Measurements from ENCODE around the gene TP53TG5.

The TP53TG5 gene

GRCh38 chr20:45344168-45344860 lies 33.8 kb downstream of the TP53TG5 start:
- no peak for DNase-seq (ENCODE audit: insufficient read length, low spot score)
- FAIRE-seq = no peak
- TF ChIP-seq POU2F2 (IDR thresholded peaks at IDR 0.05; ENCODE audit: low read depth, low read length) = no peak
- no peak for TF ChIP-seq POLR2AphosphoS5 (IDR thresholded peaks at IDR 0.05; ENCODE audit: low read depth, low read length)
- TF ChIP-seq SPI1 (IDR thresholded peaks at IDR 0.05; ENCODE audit: low read depth, low read length) = no peak
- no peak for TF ChIP-seq PAX5 (IDR thresholded peaks at IDR 0.05; ENCODE audit: insufficient read depth, low read length, severe bottlenecking)
- TF ChIP-seq TAF1 (IDR thresholded peaks at IDR 0.05; ENCODE audit: low read depth, low read length) = no peak
- no peak for TF ChIP-seq POLR2A (IDR thresholded peaks at IDR 0.05; ENCODE audit: low read depth, low read length)

DNA sequence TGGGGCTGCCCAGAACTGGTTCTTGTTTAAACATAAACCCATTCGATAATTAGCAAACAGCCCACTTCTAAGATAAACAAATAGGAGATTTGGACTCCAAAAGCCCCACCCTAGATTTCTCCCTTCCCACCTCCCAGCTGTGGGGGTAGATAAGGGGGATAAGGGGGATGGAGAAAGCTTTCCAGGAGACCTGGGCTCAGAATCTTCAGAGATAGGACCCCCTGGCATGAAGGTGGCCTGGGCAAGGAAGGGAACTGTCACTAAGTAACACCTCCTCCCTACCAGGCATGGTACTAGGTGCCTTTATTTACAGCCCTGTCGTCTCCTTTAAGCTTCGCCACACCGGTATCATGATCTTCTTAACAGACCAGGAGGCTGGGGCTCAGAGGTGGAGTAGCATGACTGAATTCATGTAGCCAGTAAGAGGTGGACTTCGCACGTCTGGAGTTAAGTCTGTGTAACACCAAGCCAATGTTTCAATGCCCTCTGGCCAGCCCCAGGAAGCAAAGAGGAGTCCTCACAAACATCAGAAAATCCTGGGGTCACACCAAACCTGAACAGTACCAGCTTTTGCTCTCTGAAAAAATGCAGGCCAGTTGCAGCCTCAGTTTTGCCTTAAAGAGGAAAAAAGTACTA lies 34.5 kb downstream of the TP53TG5 start:
- DNase-seq (ENCODE audit: insufficient read length, low spot score) (no peak), FAIRE-seq (no peak)
- TF ChIP-seq SPI1 (IDR thresholded peaks at IDR 0.05; ENCODE audit: low read depth, low read length) = no peak
- TF ChIP-seq POLR2A (IDR thresholded peaks at IDR 0.05; ENCODE audit: low read depth, low read length) = no peak
- TF ChIP-seq PAX5 (IDR thresholded peaks at IDR 0.05; ENCODE audit: insufficient read depth, low read length, severe bottlenecking) = no peak
- TF ChIP-seq TAF1 (IDR thresholded peaks at IDR 0.05; ENCODE audit: low read depth, low read length) = no peak
- TF ChIP-seq POLR2AphosphoS5 (IDR thresholded peaks at IDR 0.05; ENCODE audit: low read depth, low read length) = no peak
- TF ChIP-seq POU2F2 (IDR thresholded peaks at IDR 0.05; ENCODE audit: low read depth, low read length) = no peak

DNA sequence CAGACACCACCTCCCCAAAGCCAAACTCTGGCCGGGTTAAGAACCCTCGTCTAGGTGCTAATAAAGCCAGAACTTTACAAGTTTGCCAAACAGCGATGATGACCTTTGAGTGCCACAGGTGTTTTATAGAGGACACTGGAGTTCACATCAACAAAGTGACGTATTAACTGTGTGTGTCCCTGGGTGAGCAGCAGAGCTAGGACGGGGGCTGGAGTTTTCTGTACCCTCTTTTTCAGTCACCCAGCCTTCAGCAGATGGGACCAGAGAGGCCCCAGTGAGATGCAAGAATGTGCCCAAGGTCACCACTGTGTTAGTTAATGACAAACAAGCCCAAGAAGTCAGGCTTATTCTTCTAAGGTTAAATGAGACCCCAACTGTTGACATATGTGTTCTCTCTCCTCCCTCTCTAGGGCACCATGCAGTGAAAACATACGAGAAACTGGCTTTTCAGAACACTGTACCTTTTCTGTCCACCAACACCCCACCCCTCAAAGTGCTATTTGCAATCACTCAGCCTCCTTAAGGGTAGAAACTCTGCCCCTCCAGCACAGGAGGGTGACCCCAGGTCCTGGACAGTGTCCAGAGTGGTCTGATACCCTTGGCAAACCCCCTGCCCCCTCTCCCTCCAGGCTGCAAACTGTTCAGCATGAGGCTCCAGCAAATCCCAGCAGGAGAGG lies 35.1 kb downstream of the TP53TG5 start:
- FAIRE-seq = no peak
- TF ChIP-seq POLR2AphosphoS5 (IDR thresholded peaks at IDR 0.05; ENCODE audit: low read depth, low read length) = no peak
- no peak for TF ChIP-seq PAX5 (IDR thresholded peaks at IDR 0.05; ENCODE audit: insufficient read depth, low read length, severe bottlenecking)
- no peak for TF ChIP-seq SPI1 (IDR thresholded peaks at IDR 0.05; ENCODE audit: low read depth, low read length)
- TF ChIP-seq POU2F2 (IDR thresholded peaks at IDR 0.05; ENCODE audit: low read depth, low read length) = no peak
- no peak for DNase-seq (ENCODE audit: insufficient read length, low spot score)

DNA sequence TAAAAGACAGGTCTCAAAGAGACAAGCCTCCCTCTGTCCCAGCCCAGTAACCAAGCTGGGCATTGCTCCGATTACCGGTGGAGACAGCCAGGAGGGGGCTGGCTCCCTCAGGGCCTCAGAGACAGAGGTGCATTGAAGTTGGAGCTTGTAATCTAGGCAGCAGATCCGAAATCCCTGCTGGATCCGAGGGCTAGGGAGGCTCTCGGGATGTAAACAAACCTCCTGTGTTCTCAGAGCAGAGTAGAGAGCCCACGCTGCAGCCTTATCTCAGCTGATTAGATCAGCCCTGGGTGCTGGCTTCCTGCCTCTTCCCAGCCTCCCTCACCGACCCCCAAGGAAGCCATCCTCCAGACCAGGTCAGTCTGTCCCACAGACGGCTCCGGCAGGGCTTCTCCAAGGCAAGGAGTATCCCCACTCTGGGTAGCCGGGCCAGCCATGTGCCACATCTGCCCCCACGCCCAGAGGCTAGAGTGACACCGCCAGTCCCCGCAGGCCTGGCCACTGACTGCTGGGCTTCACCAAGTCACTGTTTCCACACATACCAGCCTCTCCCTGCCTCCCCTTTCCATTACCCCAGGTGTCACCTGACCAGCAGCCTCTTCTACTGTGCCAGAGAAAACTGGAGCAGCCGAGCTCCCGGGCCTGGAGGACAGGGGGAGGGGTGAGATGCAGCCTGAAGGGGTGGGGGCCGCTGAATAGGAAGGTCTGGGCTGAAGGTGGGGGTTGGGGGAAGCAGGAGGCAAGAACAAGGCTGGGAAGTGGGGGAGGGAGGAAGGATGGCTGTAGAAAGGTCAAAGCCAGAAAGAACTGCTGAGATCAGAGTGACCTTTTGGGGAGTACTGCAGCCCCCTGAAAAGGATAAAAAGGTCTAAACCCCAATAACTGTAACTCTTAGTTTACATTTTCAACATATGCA lies 35.9 kb downstream of the TP53TG5 start:
- FAIRE-seq (no peak), DNase-seq (ENCODE audit: insufficient read length, low spot score) (no peak)
- no peak for TF ChIP-seq POU2F2 (IDR thresholded peaks at IDR 0.05; ENCODE audit: low read depth, low read length)
- TF ChIP-seq POLR2A (IDR thresholded peaks at IDR 0.05; ENCODE audit: low read depth, low read length) = no peak
- TF ChIP-seq TAF1 (IDR thresholded peaks at IDR 0.05; ENCODE audit: low read depth, low read length) = no peak
- TF ChIP-seq PAX5 (IDR thresholded peaks at IDR 0.05; ENCODE audit: insufficient read depth, low read length, severe bottlenecking) = no peak
- TF ChIP-seq POLR2AphosphoS5 (IDR thresholded peaks at IDR 0.05; ENCODE audit: low read depth, low read length) = no peak
- no peak for TF ChIP-seq SPI1 (IDR thresholded peaks at IDR 0.05; ENCODE audit: low read depth, low read length)

GRCh38 chr20:45341579-45341938 lies 36.6 kb downstream of the TP53TG5 start:
- TF ChIP-seq POLR2A (IDR thresholded peaks at IDR 0.05; ENCODE audit: low read depth, low read length) (no peak), SPI1 (IDR thresholded peaks at IDR 0.05; ENCODE audit: low read depth, low read length) (no peak), TAF1 (IDR thresholded peaks at IDR 0.05; ENCODE audit: low read depth, low read length) (no peak), POU2F2 (IDR thresholded peaks at IDR 0.05; ENCODE audit: low read depth, low read length) (no peak), POLR2AphosphoS5 (IDR thresholded peaks at IDR 0.05; ENCODE audit: low read depth, low read length) (no peak), PAX5 (IDR thresholded peaks at IDR 0.05; ENCODE audit: insufficient read depth, low read length, severe bottlenecking) (no peak)

GRCh38 chr20:45340951-45341350 lies 37.2 kb downstream of the TP53TG5 start:
- no peak for TF ChIP-seq SPI1 (IDR thresholded peaks at IDR 0.05; ENCODE audit: low read depth, low read length)
- no peak for TF ChIP-seq POLR2AphosphoS5 (IDR thresholded peaks at IDR 0.05; ENCODE audit: low read depth, low read length)
- no peak for TF ChIP-seq PAX5 (IDR thresholded peaks at IDR 0.05; ENCODE audit: insufficient read depth, low read length, severe bottlenecking)
- no peak for TF ChIP-seq TAF1 (IDR thresholded peaks at IDR 0.05; ENCODE audit: low read depth, low read length)
- TF ChIP-seq POLR2A (IDR thresholded peaks at IDR 0.05; ENCODE audit: low read depth, low read length) = no peak
- no peak for TF ChIP-seq POU2F2 (IDR thresholded peaks at IDR 0.05; ENCODE audit: low read depth, low read length)
- FAIRE-seq = no peak
- DNase-seq (ENCODE audit: insufficient read length, low spot score) = no peak

More at GRCh38 chr20:45341579-45341938, 36.6 kb downstream of the TP53TG5 start:
- no peak for DNase-seq (ENCODE audit: insufficient read length, low spot score)
- no peak for FAIRE-seq

DNA sequence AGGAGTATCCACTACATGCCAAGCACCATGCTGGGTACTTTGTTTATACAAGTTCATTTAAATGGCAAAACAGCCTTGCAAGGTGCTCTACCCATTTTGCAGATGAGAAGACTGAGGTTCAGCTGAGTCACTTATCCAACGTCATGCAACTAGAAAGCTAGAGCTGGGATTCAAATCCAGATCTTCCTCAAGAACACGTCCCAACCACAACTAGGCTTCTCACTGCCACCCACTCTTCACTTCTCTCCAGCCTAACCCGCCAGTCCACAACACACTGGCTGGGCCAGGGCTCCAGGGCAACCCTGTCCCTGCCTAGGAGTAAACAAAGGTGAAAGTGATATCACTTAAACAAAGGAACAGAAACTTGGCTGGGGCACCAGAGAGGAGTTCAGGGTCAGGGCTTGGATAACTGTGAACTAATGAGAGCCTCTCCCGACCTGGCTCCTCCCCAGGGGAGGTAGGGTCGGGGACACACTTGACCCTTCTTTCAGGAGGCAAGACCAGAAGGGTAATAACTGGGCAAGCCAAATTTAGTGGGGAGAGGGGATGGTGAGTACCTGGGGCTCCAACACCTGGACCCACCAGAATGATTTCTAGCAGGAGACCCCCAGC lies 37.8 kb downstream of the TP53TG5 start:
- FAIRE-seq (no peak), DNase-seq (ENCODE audit: insufficient read length, low spot score) (no peak)
- TF ChIP-seq PAX5 (IDR thresholded peaks at IDR 0.05; ENCODE audit: insufficient read depth, low read length, severe bottlenecking) = no peak
- peak; percentile 23; the same call in 1 of the 2 replicates for TF ChIP-seq SPI1 (IDR thresholded peaks at IDR 0.05; ENCODE audit: low read depth, low read length)

- TF ChIP-seq POU2F2 (IDR thresholded peaks at IDR 0.05; ENCODE audit: low read depth, low read length) (no peak), TAF1 (IDR thresholded peaks at IDR 0.05; ENCODE audit: low read depth, low read length) (no peak), SPI1 (IDR thresholded peaks at IDR 0.05; ENCODE audit: low read depth, low read length) (peak; percentile 15; the same call in 1 of the 2 replicates)
- DNase-seq (ENCODE audit: insufficient read length, low spot score) = no peak
- no peak for FAIRE-seq
These were observed 38.3 kb downstream of the TP53TG5 start for GRCh38 chr20:45339799-45340198.

DNA sequence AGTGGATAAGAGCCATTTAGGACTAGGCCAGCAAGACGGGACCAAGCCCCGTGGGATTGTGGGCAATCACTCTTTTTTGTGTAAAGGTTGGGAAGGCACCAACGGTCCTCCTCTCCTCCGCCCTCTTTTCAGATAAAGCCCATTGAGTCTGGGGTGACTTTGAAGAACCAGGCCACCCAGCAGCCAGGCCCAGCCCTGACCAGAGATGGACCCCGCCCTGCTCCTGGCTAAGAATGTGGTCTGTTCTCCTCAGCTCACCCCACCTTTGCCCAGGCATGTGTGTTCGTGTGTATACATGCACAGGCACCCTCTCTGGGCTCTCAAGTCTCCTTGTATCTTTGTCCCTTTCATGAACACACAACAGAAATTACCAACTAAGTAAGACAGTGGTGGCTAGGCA lies 39.0 kb downstream of the TP53TG5 start:
- DNase-seq (ENCODE audit: insufficient read length, low spot score) = no peak
- no peak for FAIRE-seq
- TF ChIP-seq TAF1 (IDR thresholded peaks at IDR 0.05; ENCODE audit: low read depth, low read length) (no peak), POLR2A (IDR thresholded peaks at IDR 0.05; ENCODE audit: low read depth, low read length) (no peak), PAX5 (IDR thresholded peaks at IDR 0.05; ENCODE audit: insufficient read depth, low read length, severe bottlenecking) (no peak), POU2F2 (IDR thresholded peaks at IDR 0.05; ENCODE audit: low read depth, low read length) (no peak), POLR2AphosphoS5 (IDR thresholded peaks at IDR 0.05; ENCODE audit: low read depth, low read length) (no peak), SPI1 (IDR thresholded peaks at IDR 0.05; ENCODE audit: low read depth, low read length) (no peak)

Data from GM12891 (cell line).